OCI-LY3 (cell line): ENCODE results near the gene MAP3K12.

ENCODE experiments used
- CTCF ChIP-seq: fragments of 200-600, 300-600 bp; sonication (generic); IDR thresholded peaks from 2 replicates; pipeline ENCODE4 v1.5.1; 2014; ENCODE audit warnings: antibody characterized with exemption, low read length, low read depth
- EZH2phosphoT487 ChIP-seq: fragments of 200-600 bp; shearing (Covaris generic); IDR thresholded peaks from 2 replicates; pipeline ENCODE4 v1.6.1; 2018; ENCODE audit warnings: antibody characterized with exemption, mixed run types, low read depth

- TF ChIP-seq CTCF (no peak), EZH2phosphoT487 (no peak)
Measured at GRCh38 chr12:53501615-53502181, 2.4 kb upstream of the MAP3K12 start.
